K562 (cell line): Measurements from ENCODE around the gene ENSA. TPM values are rescaled to one million over a fixed set of nuclear protein-coding genes. Genes with fewer than 3 reads are reported as not detected.
A peak's percentile ranks its signal among the peaks of the same experiment; 100 is the strongest.

Experiments used
- ATAC-seq: fragments of 200-7000 bp; cut with Tn5 transposase; 3 replicates; pipeline ENCODE4 v1.9.1; 2020; ENCODE audit warnings: moderate library complexity
- BruUV-seq: library from RNA; stranded (reverse); fragments of 400-500 nt; replicated peaks from 2 replicates; lab custom pipeline; 2021; lab: Mats Ljungman, UMichigan
- CTCF ChIA-PET: fragments of 300-600 bp; formaldehyde crosslinking; extraction: SDS; loops from one replicate; lab custom pipeline; 2021; ENCODE audit warnings: low intra/inter-chr PET ratio; lab: Yijun Ruan, JAX
- POLR2A ChIA-PET: fragments of 300-600, 350-650 bp; sonication (Branson Sonifier 250); formaldehyde crosslinking; extraction: SDS; loops from one replicate; lab custom pipeline; 2021; ENCODE audit warnings: antibody characterized with exemption, inconsistent platforms; lab: Yijun Ruan, JAX
- DNase-seq, 4 experiments: peaks; one replicate each; pipeline versions ENCODE4 v3.0.0 to v3.0.0-alpha.2; 2011 to 2018; ENCODE audit warnings: low spot score in 3 of 4, mixed read lengths in 3 of 4; ENCODE audit errors: extremely low read depth in 1 of 4
- FAIRE-seq: peaks from 2 replicates; lab custom pipeline; 2011; peaks lifted over from hg19 to GRCh38; lab: Jason Lieb, UNC
- H2AFZ ChIP-seq: 2 replicates; pipeline ENCODE4 v1.6.0; 2011; ENCODE audit warnings: low read depth, low read length, control low read depth, inconsistent platforms
- H3K27ac ChIP-seq: fragments of 200-600 bp; 3 replicates; pipeline ENCODE4 v1.8.0; 2011; ENCODE audit warnings: low read depth, mild to moderate bottlenecking, control low read depth, inconsistent platforms, low read length, moderate library complexity, mixed read lengths; ENCODE audit errors: extremely low read depth
- H3K27me3 ChIP-seq, 2 experiments: fragments of 300-600 bp in 1 of 2; 2 replicates in 1 of 2; 3 replicates in 1 of 2; pipeline versions ENCODE4 v1.6.0 to v1.8.0; 2011; ENCODE audit warnings: inconsistent platforms in 2 of 2, low read length in 2 of 2, mild to moderate bottlenecking in 1 of 2, mixed read lengths in 1 of 2, moderate library complexity in 1 of 2; ENCODE audit not compliant: control insufficient read depth in 2 of 2, insufficient read depth in 2 of 2
- H3K36me3 ChIP-seq: fragments of 300-600 bp; 3 replicates; pipeline ENCODE4 v1.8.0; 2011; ENCODE audit warnings: mild to moderate bottlenecking, low read length, inconsistent platforms; ENCODE audit not compliant: control insufficient read depth, insufficient read depth
- H3K4me1 ChIP-seq, 2 experiments: fragments of 200-600 bp in 1 of 2; replicated peaks in 1 of 2; 2 replicates in 1 of 2; 3 replicates in 1 of 2; pipeline versions ENCODE4 v1.5.1 to v1.8.0; 2011; ENCODE audit warnings: inconsistent platforms in 2 of 2, low read length in 2 of 2, mild to moderate bottlenecking in 1 of 2, mixed read lengths in 1 of 2, moderate library complexity in 1 of 2; ENCODE audit not compliant: control insufficient read depth in 2 of 2, insufficient read depth in 2 of 2
- H3K4me2 ChIP-seq: 2 replicates; pipeline ENCODE4 v1.6.1; 2011; ENCODE audit warnings: low read length, control low read depth, inconsistent platforms, mixed read lengths; ENCODE audit not compliant: insufficient read depth
- H3K4me3 ChIP-seq: fragments of 200-600 bp; sonication (generic), shearing (Covaris generic); 2 replicates; pipeline ENCODE4 v1.5.1; 2016; ENCODE audit warnings: control low read depth, inconsistent platforms
- H3K79me2 ChIP-seq: fragments of 200-600 bp; 3 replicates; pipeline ENCODE4 v1.8.0; 2011; ENCODE audit warnings: low read length, inconsistent platforms; ENCODE audit not compliant: control insufficient read depth, insufficient read depth
- H3K9ac ChIP-seq, 2 experiments: 2 replicates each; pipeline versions ENCODE4 v1.6.0 to v1.6.1; 2011; ENCODE audit warnings: low read depth in 2 of 2, low read length in 2 of 2, control low read depth in 1 of 2, inconsistent platforms in 1 of 2, mild to moderate bottlenecking in 1 of 2, mixed read lengths in 1 of 2; ENCODE audit not compliant: insufficient read depth in 1 of 2
- H3K9me1 ChIP-seq: one replicate; pipeline ENCODE4 v1.6.0; 2011; ENCODE audit warnings: inconsistent platforms, mild to moderate bottlenecking, low read length, moderate library complexity; ENCODE audit not compliant: control insufficient read depth, insufficient read depth
- H3K9me3 ChIP-seq: replicated peaks from 2 replicates; pipeline ENCODE4 v1.5.1; 2011; ENCODE audit warnings: low read depth, low read length, inconsistent platforms; ENCODE audit not compliant: control insufficient read depth, insufficient read depth
- H4K20me1 ChIP-seq: replicated peaks from 2 replicates; pipeline ENCODE4 v1.6.1; 2011; ENCODE audit warnings: low read length, inconsistent platforms, mixed read lengths; ENCODE audit not compliant: control insufficient read depth, insufficient read depth
- BCLAF1 ChIP-seq, 2 experiments: fragments of 450-650 bp in 1 of 2; IDR thresholded peaks; 2 replicates each; pipeline ENCODE4 v1.6.1; 2011 to 2017; ENCODE audit warnings: low read depth in 2 of 2, antibody characterized with exemption in 1 of 2, borderline replicate concordance in 1 of 2, low read length in 1 of 2, mild to moderate bottlenecking in 1 of 2, mixed read lengths in 1 of 2; ENCODE audit not compliant: control insufficient read depth in 1 of 2
- C11orf30 ChIP-seq: fragments of 450-650 bp; IDR thresholded peaks from 2 replicates; pipeline ENCODE4 v1.6.1; 2016; ENCODE audit warnings: low read depth, mild to moderate bottlenecking
- CBFB ChIP-seq: sonication (generic); formaldehyde crosslinking; IDR thresholded peaks from 2 replicates; pipeline ENCODE4 v1.4.0; 2020; ENCODE audit warnings: mild to moderate bottlenecking, missing genetic modification reagents
- ETV6 ChIP-seq, 3 experiments: fragments of 150-350 bp in 1 of 3; sonication (generic) in 1 of 3; formaldehyde crosslinking in 1 of 3; IDR thresholded peaks; 2 replicates each; pipeline versions ENCODE4 v1.6.1 to v1.8.0; 2014 to 2022; ENCODE audit warnings: borderline replicate concordance in 2 of 3, low read depth in 2 of 3, antibody characterized with exemption in 1 of 3, low read length in 1 of 3, mild to moderate bottlenecking in 1 of 3, missing genetic modification reagents in 1 of 3
- GATAD2B ChIP-seq: fragments of 450-650 bp; IDR thresholded peaks from 2 replicates; pipeline ENCODE4 v1.6.1; 2017; ENCODE audit warnings: mild to moderate bottlenecking, borderline replicate concordance
- GTF2B ChIP-seq: IDR thresholded peaks from 2 replicates; pipeline ENCODE4 v1.6.1; 2011; ENCODE audit not compliant: insufficient read length; ENCODE audit errors: extremely low read depth
- GTF2E2 ChIP-seq: fragments of 200-800 bp; sonication (Bioruptor generic); IDR thresholded peaks from 2 replicates; pipeline ENCODE4 v1.6.1; 2016; ENCODE audit warnings: missing genetic modification characterization, missing compliant biosample characterization
- HLTF ChIP-seq: fragments of 450-650 bp; IDR thresholded peaks from 2 replicates; pipeline ENCODE4 v1.6.1; 2016
- MAFG ChIP-seq: fragments of 450-650 bp; conservative IDR thresholded peaks from 2 replicates; pipeline ENCODE4 v1.6.1; 2016; ENCODE audit warnings: missing genetic modification characterization, missing compliant biosample characterization
- MAFK ChIP-seq: IDR thresholded peaks from 2 replicates; pipeline ENCODE4 v1.6.1; 2011; ENCODE audit warnings: low read length, improper control_type of control experiment
- MTA1 ChIP-seq: fragments of 450-650 bp; IDR thresholded peaks from 2 replicates; pipeline ENCODE4 v1.6.1; 2017; ENCODE audit warnings: borderline replicate concordance
- PTTG1 ChIP-seq: fragments of 450-650 bp; IDR thresholded peaks from 2 replicates; pipeline ENCODE4 v1.6.1; 2016; ENCODE audit warnings: low read depth, mild to moderate bottlenecking, missing genetic modification characterization, missing compliant biosample characterization
- RFX7 ChIP-seq: fragments of 250-450 bp; sonication (Bioruptor Pico); IDR thresholded peaks from 2 replicates; pipeline ENCODE4 v1.5.1; 2021; ENCODE audit warnings: mild to moderate bottlenecking
- SETDB1 ChIP-seq: IDR thresholded peaks from one replicate; pipeline ENCODE4 v1.6.1; 2012; ENCODE audit warnings: low read length, control low read depth, inconsistent platforms
- TCF7 ChIP-seq: sonication (generic); IDR thresholded peaks from 2 replicates; pipeline ENCODE4 v1.6.1; 2016; ENCODE audit warnings: antibody characterized with exemption, borderline replicate concordance
- ZNF121 ChIP-seq: sonication (generic); formaldehyde crosslinking; conservative IDR thresholded peaks from 2 replicates; pipeline ENCODE4 v1.8.0; 2022; ENCODE audit warnings: missing genetic modification reagents
- ZNF143 ChIP-seq: sonication (generic); formaldehyde crosslinking; IDR thresholded peaks from 2 replicates; pipeline ENCODE4 v1.9.0; 2022; ENCODE audit warnings: mild to moderate bottlenecking, missing genetic modification reagents
- ZNF24 ChIP-seq: fragments of 450-650 bp; IDR thresholded peaks from 2 replicates; pipeline ENCODE4 v1.6.1; 2016
- ZNF324 ChIP-seq: fragments of 250-450 bp; sonication (Bioruptor Pico); IDR thresholded peaks from 2 replicates; pipeline ENCODE4 v1.4.0; 2020; ENCODE audit warnings: mild to moderate bottlenecking
- ZNF586 ChIP-seq: fragments of 450-650 bp; formaldehyde crosslinking; conservative IDR thresholded peaks from 2 replicates; pipeline ENCODE4 v1.4.0; 2020; ENCODE audit warnings: mild to moderate bottlenecking, moderate library complexity
- WGBS: fragments of 100-300 bp; shearing (Covaris generic); methylation state at CpG from one replicate; pipeline ENCODE4 v1.1.6; 2016; ENCODE audit warnings: low coverage, mixed read lengths; ENCODE audit not compliant: insufficient coverage; ENCODE audit errors: missing lambda C conversion rate; 5-methylcytosine and 5-hydroxymethylcytosine counted together
- in situ Hi-C: fragments of 300-500 bp; cut with MboI; formaldehyde crosslinking; loops from 4 replicates; pipeline ENCODE4 v1.15.0; 2018; ENCODE audit warnings: inconsistent platforms, mixed read lengths
- intact Hi-C: fragments of 100-400 bp; cut with micrococcal nuclease; formaldehyde crosslinking; loops from 2 replicates; pipeline ENCODE4 v1.14.2; 2022
- polyA plus RNA-seq, 8 experiments: library from polyadenylated mRNA; depleted of rRNA in 4 of 8; stranded (reverse) in 5 of 8; unstranded in 3 of 8; fragments of >200 nt; fragmentation: Nextera tagmentation in 2 of 8; fragmentation: Illumina TruSeq in 1 of 8; extraction: Ambion mirVana in 2 of 8; extraction: Trizol in 1 of 8; gene quantifications; 2 replicates each; pipeline versions ENCODE4 v1.2.1 to v1.2.3, GENCODE V29; 2011 to 2014; ENCODE audit warnings: inconsistent platforms in 1 of 8, missing spikeins in 1 of 8
- total RNA-seq, 7 experiments: library from RNA; depleted of rRNA in 6 of 7; stranded (reverse); fragments of >200 nt in 6 of 7; fragmentation: Illumina TruSeq in 2 of 7; extraction: Trizol in 2 of 7; gene quantifications; 2 replicates each; pipeline versions ENCODE4 v1.2.1 to v1.2.3, GENCODE V29; 2011 to 2021; ENCODE audit warnings: low replicate concordance in 1 of 7

ENSA gene
- total and polyA plus RNA-seq, 9 of the 15 experiments (the other 6 are each of a cell fraction or from before 2014, with no cell fraction given): 68.1 to 605 (median 188) TPM

GRCh38 chr1:150663321-150663720, 33.9 kb upstream of the ENSA start:
- no peak overlapping the region for H3K4me2 ChIP-seq
- no peaks in the 10 kb centered on the region for H3K4me1 ChIP-seq
- WGBS: 83% methylated on average over 7 of the region's 7 CpGs
- FAIRE-seq (no peak), DNase-seq (no peak), ATAC-seq (no peak)
- CTCF ChIA-PET: no interaction called here
- POLR2A ChIA-PET: interaction anchor here (0.9 kb wide), 1 partner anchor 15 kb away, joined by 3 read pairs; no protein-coding TSS in a partner anchor
- no peaks in the 10 kb centered on the region for H3K9me3 ChIP-seq
- H3K9ac ChIP-seq: no peak overlapping the region
- intact Hi-C loops: no loop called here
- no peaks in the 10 kb centered on the region for H4K20me1 ChIP-seq
- no peaks in the 10 kb centered on the region for H3K79me2 ChIP-seq
- in situ Hi-C loops: no loop called here
- H3K27me3 ChIP-seq: no peaks in the 10 kb centered on the region
- H3K36me3 ChIP-seq: peaks cover 32% of the 10 kb centered on the region; the same call in 2 of the 3 replicates
- H2AFZ ChIP-seq: no peak overlapping the region
- BruUV-seq: no TSS peak
- H3K9me1 ChIP-seq: no peaks in the 10 kb centered on the region
- H3K27ac ChIP-seq: no peak overlapping the region
- no peak overlapping the region for H3K4me3 ChIP-seq
- no peak for TF ChIP-seq ZNF324 (CRISPR knock-in tag)
- no peak for TF ChIP-seq ZNF121 (CRISPR knock-in tag)
- no peak for TF ChIP-seq TCF7
- no peak for TF ChIP-seq GTF2E2 (tag)
- no peak for TF ChIP-seq ZNF24
- no peak for TF ChIP-seq GTF2B
- TF ChIP-seq RFX7 (CRISPR knock-in tag): no peak
- no peak for TF ChIP-seq MTA1
- TF ChIP-seq GATAD2B: no peak
- TF ChIP-seq MAFG (tag): peak; percentile 84
- TF ChIP-seq MAFK: peak; percentile 93
- TF ChIP-seq HLTF: no peak
- TF ChIP-seq SETDB1: no peak
- no peak for TF ChIP-seq CBFB (CRISPR knock-in tag)
- no peak for TF ChIP-seq ZNF586 (CRISPR knock-in tag)
- TF ChIP-seq ZNF143 (CRISPR knock-in tag): no peak
- no peak for TF ChIP-seq ETV6 (IDR thresholded peaks at IDR 0.05; ENCODE audit: borderline replicate concordance in 1 of 2, low read depth in 2 of 2, low read length in 1 of 2)
- no peak for TF ChIP-seq ETV6 (CRISPR knock-in tag; IDR thresholded peaks at IDR 0.05; ENCODE audit: borderline replicate concordance)
- TF ChIP-seq BCLAF1 (IDR thresholded peaks at IDR 0.05; ENCODE audit: borderline replicate concordance in 1 of 2, control insufficient read depth in 1 of 2, low read depth in 2 of 2, low read length in 1 of 2): no peak
- no peak for TF ChIP-seq PTTG1 (tag)
- peak; percentile 87 for TF ChIP-seq C11orf30
